GM21723 (cell line): ENCODE measurements around the gene KCNQ2.

Experiments used
- ATAC-seq: cut with Tn5 transposase; IDR thresholded peaks from one replicate; pipeline ENCODE4 v1.9.1; 2021; ENCODE audit warnings: mild to moderate bottlenecking, moderate library complexity; ENCODE audit not compliant: unreplicated experiment

Gene KCNQ2

DNA sequence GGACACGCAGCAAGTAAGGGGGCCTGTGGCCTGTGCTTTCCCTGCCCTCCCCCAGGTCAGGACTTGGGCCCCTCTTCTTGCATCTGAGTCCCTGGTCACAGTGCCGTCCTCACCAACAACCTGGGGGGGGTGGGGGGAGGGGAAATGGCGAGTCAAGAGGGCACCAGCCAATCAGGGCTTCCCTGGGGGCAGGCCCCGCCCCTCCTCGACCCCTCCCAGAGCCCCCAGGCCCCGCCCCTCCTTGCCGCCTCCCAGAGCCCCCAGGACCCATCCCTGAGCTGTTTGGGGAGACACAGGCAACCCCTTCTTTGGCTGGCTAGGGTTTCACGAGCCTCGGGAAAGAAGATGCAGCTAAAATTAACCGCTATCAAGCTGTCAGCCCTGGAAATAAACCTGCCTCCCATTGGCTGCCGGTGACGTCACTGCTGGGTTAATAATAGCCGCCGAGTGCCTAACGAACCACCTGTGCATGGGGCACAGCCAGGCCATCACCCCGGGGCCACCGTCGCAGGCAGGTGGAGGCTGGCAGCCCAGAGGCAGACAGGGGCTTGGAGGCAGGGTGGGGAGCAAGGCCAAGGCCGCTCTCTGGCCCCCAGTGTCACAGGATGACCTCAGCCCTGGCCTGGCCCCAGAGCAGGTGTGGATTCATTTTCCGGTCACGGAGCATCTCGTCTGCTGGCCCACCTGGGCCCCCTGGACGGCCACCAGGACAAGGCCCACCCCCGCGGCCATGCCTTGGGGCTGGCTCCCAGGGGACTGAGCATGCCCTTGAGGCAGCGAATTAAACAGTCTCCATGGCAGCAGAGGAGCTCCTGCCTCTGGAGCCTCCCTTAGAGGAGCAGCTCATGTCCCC, 29.6 kb upstream of the KCNQ2 start:
- no peak for ATAC-seq

GRCh38 chr20:63500902-63501817, 28.7 kb upstream of the KCNQ2 start:
- no peak for ATAC-seq

- no peak for ATAC-seq
Measured at GRCh38 chr20:63500151-63500901, 27.9 kb upstream of the KCNQ2 start.

DNA sequence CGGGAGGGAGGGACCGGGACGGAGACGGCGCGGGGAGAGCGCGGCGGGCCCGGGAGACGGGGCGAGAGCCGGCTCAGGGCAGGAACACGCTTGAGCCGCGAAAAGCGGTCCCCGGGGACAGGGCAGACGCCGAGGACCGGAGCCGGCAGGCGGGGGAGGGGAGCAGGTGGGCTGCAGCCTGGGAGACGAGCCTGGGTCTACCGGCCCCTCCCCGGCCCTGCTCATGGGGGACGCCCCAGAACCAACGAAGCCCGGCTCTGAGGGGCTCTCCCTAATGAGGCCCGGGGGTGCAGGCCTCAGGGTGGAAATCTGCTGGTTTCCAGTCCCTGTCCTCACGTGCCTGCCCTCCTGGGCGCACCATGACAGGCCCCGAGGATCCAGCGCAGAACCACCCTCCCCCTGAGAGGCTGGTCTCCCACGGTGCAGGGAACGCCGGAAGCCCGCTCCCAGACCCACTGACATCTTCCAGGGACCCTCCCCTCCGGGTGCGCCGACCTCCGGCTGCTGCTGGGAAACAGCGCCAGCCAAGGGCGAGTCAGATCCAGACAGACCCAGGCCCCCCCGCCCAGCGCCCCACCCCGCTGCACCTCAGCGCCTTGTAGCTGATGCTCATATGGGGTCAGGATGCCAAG, 27.0 kb upstream of the KCNQ2 start:
- ATAC-seq, result no peak

- ATAC-seq, result no peak
Measured at GRCh38 chr20:63498960-63499337, 26.5 kb upstream of the KCNQ2 start, which contains the start of gene EEF1A2. EEF1A2 (minus strand) TSS chr20:63499083; CDS start chr20:63497763, 1,320 bp downstream.

- no peak for ATAC-seq
Measured at GRCh38 chr20:63497946-63498935, 25.8 kb upstream of the KCNQ2 start.

DNA sequence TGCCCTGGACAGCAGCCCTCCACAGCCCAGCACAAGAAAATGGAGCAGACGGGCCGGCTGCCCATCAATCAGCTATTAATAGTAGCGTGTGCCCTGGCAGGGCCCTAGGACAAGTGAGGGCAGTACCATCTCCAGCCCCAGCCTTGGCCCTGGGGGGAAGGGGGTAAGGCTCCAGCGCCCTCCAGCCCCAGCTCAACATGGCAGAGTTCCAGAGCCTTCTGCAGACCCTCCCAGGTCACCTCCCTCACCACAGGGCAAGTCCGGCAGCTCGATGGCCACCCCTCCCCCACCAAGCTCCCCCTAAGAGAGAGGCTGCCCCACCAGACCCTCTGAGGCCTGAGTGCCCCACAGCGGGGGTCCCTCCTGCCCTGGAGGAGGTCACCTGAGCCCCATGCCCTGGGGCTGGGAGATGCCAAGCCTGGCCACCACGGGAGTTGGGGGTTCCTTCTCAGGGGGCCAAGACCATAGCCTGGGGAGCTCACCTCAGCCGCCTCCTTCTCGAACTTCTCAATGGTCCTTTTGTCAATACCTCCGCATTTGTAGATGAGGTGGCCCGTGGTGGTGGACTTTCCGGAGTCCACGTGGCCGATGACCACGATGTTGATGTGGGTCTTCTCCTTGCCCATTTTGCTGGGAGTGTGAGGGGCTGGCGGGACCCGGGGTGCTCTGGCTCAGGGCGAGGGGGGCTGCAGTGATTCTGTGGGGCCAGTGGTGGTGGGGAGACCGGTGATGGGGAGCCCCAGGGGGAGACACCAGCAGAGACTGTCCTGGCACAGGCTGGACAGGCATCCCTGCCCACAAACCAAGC, 24.9 kb upstream of the KCNQ2 start:
- no peak for ATAC-seq

GRCh38 chr20:63496596-63497120, 24.2 kb upstream of the KCNQ2 start:
- no peak for ATAC-seq

- ATAC-seq, result no peak
Measured at GRCh38 chr20:63495741-63496595, 23.5 kb upstream of the KCNQ2 start.

GRCh38 chr20:63495167-63495720, 22.8 kb upstream of the KCNQ2 start:
- no peak for ATAC-seq

DNA sequence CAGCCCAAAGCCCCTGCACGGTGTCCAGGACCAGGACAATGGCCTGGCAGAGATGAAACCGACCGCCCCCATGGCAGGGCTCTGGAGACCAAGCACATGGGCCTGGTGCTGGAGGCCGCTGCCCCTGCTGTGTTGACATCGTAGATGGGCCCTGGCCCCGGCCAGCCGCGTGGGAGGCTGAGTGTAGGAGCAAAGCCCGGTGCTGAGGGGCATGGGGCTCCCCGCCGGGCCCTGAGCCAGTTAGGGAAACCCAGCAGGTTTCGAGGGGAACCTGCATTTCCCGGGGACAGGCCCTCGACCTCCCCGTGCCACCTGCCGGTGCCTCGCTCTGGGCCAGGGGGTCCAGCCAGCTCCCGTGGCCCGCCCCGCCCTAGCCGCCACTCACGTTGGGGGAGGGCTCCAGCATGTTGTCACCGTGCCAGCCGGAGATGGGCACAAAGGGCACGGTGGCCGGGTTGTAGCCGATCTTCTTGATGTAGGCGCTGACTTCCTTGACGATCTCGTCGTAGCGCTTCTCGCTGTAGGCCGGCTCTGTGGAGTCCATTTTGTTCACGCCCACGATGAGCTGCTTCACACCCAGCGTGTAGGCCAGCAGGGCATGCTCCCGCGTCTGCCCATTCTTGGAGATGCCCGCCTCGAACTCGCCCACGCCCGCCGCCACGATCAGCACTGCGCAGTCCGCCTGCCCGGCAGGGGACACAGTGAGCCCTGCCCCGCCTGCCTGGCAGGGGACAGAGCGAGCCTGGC, 22.1 kb upstream of the KCNQ2 start:
- no peak for ATAC-seq

DNA sequence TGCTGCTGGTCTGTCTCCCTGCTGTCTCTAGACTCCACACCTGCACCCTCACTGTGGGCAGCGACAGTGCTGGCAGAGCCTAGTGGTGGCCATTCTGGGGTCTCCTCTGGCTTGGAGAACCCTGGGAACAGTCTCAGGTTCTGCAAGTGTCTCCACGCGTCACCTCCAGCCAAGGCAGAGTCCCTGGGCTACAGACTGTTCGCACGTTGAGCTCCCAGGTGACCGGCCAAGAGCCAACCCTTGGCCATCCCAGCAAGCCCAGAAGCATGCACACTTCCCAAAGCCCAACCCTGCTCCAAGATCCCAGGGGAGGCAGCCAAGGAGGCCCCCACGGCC, 21.6 kb upstream of the KCNQ2 start:
- no peak for ATAC-seq

DNA sequence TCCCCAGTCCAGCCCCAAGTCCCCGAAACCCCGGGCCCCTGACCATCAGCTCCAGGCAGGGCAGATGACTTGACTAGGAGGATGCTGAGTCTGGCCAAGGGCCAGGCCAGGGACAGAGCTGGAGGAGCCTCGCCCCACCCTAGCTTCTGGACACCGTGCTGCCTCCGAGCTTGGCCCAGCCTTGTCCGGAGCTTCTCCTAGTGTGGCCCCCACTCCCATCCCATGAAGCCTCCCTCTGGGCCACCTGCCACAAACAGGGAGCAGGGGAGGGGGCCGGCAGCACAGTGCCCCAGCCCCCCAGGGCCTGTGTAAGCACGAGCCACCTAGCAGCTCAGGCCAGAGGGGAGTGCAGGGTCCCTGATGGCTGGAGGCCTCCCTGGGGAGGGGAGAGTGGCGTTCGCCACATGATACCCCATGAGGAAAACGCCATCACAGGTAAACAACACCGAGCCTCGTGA, 21.1 kb upstream of the KCNQ2 start:
- ATAC-seq, result no peak

DNA sequence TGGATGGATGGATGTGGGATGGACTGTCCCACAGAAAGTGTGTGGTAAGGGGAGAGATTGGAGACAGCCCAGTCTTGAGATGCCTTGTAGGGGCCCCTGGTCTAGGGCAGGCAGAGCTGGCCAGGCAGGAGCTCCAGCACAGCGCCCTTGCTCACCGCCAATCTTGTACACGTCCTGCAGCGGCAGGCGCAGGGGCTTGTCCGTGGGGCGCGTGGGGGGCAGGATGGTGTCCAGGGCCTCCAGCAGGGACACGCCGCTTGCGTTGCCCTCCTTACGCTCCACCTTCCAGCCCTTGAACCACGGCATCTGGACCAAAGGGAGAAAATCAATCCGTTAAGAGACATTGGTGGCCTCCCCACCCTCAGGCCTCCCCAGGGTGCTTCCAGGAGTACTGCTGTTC, 20.5 kb upstream of the KCNQ2 start:
- no peak for ATAC-seq

GRCh38 chr20:63492518-63492917, 20.1 kb upstream of the KCNQ2 start:
- ATAC-seq, result no peak

GRCh38 chr20:63491635-63492230, 19.3 kb upstream of the KCNQ2 start:
- ATAC-seq, result no peak
